ENCODE data around the gene HFM1.

- no peak for TF ChIP-seq CTCF (IDR thresholded peaks at IDR 0.05)
- TF ChIP-seq RAD21 (IDR thresholded peaks at IDR 0.05; ENCODE audit: low read length): no peak
- no peak for TF ChIP-seq EP300 (IDR thresholded peaks at IDR 0.05; ENCODE audit: borderline replicate concordance in 1 of 2, low read depth in 1 of 2, low read length in 1 of 2)
- no peak for TF ChIP-seq CHD2 (IDR thresholded peaks at IDR 0.05; ENCODE audit: low read length, partially characterized antibody)
- TF ChIP-seq EZH2phosphoT487 (IDR thresholded peaks at IDR 0.05; ENCODE audit: borderline replicate concordance, low read depth): no peak
Measured at GRCh38 chr1:91308544-91308943, 96.1 kb downstream of the HFM1 start.
